Fibroblast of skin of left quadriceps (primary cell): ENCODE measurements around the gene SEC14L2.
A peak's percentile ranks its signal among the peaks of the same experiment; 100 is the strongest.
"Not testable (repeated sequence)": the region's sequence is repeated elsewhere in the genome, so short reads cannot be mapped to it uniquely, and the experiment has no call there.

ENCODE experiments used
- DNase-seq, 2 experiments: peaks; one replicate each; pipeline ENCODE4 v3.0.0-alpha.2; 2013; ENCODE audit warnings: low read depth in 2 of 2

The SEC14L2 gene

DNA sequence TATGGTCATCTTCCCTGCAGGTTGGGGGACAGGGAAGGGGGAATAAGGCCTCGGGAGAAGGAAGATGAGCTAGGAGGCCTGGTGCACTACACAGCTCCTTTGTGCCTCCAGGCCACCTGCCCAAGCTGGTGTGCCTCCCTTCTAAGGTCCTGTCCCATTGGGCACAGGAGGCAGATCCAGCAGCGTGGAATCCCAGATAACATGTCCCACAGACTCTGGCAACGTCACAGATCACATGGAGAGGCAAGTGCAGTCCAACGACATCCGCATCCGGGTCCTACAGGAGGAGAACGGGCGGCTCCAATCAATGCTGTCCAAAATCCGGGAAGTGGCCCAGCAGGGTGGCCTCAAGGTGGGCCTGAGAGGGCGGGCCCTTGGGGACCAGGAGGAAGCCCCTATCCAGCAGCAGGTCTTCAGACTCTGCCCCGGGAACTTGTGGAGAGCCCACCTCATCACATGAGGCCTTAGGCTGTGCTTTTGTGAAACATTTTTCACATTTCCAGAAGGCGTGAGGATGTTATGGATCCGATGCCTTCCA lies 21.4 kb upstream of the SEC14L2 start:
- DNase-seq: no peak

DNA sequence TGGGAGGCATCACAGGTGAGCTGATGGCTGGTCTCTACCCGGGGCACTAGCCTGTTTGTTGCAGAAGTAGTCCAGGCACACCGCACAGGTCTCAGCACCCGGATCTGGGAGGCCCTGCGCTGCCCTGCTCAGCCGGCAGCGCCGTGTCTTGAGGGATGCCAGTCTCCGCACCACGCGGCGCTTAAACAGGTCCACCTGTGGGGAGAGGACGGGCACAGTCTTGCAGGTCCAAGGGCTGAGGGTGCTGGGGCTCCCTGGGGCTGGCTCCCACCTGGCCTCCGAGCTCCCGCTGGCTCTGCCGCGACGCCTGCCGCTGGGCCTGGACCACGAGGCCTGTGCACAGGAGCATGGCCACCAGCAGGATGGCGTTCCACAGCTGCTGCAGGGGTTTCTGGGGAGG lies 16.8 kb upstream of the SEC14L2 start:
- no peak for DNase-seq

- DNase-seq: no peak
These were observed 15.6 kb upstream of the SEC14L2 start for GRCh38 chr22:30381264-30381663.

DNA sequence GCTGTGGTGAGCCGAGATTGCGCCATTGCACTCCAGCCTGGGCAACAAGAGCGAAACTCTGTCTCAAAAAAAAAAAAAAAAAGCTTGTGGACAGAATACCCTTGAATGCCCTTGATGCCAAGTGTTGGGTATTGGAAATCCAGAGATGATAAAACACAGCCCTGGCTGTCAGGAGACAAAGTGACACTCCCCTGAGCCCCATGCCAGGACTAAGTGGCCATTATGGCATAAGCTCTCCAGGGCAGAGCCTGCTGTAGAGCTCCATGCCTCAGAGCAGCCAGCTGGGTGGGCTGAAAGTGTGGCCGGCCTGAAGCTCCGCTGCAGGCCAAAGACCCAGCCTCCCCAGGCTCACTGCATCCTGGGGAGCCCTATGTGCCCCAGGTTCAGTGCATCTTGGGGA lies 14.5 kb upstream of the SEC14L2 start:
- DNase-seq: no peak

DNA sequence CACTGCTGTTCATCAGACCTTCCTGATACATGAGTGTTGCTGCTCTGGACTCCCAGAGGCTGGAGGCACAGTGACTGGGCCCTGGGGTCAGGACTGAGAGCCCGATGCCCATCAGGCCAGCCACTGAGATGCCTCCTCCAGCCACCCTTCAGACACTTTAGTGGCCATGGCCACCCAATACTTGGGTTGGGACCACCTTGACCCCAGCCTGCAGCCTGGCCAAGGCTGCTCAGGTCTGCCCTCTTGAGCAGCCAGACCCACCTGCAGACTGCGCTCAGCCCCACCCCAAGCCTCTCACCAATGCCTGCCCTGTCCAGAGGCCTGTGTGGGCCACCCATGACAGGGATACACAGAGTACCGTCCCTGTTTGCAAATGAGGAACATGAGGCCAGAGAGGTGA lies 13.8 kb upstream of the SEC14L2 start:
- DNase-seq: no peak

DNA sequence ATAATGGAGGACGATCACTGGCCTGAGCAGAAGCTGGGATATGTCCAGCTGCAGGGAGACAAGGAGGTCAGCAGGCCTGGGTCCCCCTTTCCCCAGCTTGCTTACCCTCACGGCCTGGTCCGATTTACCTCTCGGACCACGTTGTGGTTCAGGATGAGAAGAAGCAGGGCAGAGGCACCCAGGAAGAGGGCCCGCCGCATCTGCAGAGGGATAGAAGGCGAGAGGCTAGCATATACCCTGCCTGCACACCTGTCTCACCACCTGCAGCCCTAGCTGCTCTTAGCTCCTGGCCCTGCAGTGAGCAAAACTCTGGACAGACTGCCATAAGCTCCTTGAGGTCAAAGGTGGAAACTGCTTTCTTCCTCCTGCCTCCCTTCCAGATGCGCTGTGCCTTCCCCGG lies 10.9 kb upstream of the SEC14L2 start:
- no peak for DNase-seq

- no peak for DNase-seq
These were observed 10.2 kb upstream of the SEC14L2 start for GRCh38 chr22:30386608-30386959.

DNA sequence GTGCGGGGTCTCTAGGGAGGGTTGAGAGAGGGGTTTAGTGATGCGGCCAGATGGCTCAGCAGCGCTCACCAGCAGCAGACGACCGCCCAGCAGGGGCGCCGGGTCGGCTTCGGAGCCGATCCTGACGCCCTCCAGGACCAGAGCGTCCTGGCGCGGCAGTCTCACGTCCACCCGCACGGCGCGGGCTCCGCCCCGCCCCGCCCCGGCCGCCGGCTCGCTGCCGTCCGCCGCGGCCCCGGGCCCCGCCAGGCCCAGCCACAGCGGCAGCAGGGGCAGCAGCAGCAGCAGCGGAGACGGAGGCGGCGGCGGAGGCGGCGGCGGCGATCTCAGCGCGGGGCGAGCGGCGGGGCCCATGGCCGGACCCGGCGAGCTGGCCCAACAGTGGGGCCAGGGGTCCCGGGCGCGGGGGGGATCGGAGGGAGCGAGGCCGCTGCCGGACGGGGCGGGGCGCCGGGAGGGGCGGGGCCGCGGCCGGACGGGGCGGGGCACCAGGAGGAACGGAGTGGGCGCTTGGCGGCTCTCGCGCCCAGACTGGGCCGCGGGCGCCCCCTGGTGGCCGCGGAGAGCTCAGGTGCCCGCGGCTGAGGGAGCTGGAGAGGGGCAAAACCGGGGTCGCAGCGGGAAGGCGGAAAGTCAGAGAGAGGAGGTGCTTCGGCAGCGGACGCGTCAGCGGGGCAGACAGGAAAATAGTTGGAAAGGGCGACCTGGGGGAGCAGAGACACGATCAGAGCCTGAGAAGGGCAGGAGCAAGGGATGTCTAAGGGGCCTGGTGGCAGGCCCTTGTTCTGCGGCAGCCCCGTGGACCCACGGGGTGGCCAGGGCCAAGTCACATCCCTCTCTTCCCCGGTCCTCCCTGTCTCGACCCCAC lies 9.6 kb upstream of the SEC14L2 start, which contains the start of gene RNF215:
RNF215 (minus strand) TSS at position 452 of the 868 bp plus-strand sequence; CDS start at position 354, 98 bp downstream.
- DNase-seq: peak; percentile 50 to 54

DNA sequence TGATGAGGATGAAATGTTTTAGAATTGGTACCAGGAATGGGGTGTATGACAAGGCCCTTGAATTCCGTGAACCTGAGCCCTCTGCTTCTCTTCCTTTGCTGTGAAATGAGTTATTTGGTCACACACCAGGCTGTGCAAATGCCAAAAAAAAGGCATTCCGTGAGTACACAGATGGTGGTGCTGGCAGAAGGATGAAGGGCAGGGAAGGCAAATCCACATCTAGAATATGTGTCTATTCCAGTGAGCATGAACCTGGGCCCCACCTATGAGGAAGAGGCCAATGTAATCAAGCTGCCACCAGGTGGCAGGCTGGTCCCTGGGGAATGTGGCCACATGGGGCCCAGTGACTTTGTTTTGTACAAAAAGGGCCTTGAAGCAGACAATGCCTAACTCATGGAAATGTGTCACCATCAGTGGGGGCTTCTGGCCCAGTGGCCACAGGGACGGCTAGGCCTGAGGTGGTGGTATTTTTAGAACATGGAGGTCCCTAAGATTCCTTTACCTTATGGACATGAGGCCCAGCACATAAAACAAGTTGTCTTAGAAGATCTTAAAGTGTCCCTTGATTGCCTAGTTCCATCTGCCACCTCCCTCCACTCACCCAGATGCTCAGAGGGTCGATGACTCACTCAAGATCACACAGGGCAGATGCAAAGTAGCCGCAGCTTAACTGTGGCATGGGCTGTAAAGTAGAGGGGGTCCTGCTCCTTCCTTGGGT lies 5.7 kb upstream of the SEC14L2 start:
- DNase-seq: peak in 1 of 2 experiments; percentile 15

- DNase-seq: no peak
These were observed 4.0 kb upstream of the SEC14L2 start for GRCh38 chr22:30392661-30393321.

GRCh38 chr22:30393322-30393680 lies 3.5 kb upstream of the SEC14L2 start:
- DNase-seq: no peak

DNA sequence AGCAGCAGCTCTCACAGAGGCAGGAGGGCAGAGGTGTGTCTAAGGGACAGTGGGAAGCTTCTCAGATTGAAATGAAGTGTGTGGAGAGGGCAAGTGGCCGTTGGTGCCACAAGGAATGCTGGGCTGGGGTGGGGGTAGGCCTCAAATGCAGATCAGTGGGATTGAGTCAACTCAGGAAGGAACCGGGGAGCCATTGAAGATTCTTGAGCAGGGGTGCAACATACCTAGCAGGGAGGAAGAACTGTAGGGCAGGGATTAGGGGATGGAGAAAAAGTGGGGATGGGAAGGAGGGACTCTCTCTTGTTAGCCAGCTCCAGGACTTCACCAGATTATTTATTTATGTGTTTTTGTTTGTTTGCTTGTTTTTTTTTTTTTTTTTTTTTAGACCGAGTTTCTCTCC lies 2.9 kb upstream of the SEC14L2 start:
- DNase-seq: no peak

GRCh38 chr22:30397656-30398635 lies 1.1 kb downstream of the SEC14L2 start:
- DNase-seq: no peak

- no peak for DNase-seq
These were observed 2.2 kb downstream of the SEC14L2 start for GRCh38 chr22:30398685-30399680.

DNA sequence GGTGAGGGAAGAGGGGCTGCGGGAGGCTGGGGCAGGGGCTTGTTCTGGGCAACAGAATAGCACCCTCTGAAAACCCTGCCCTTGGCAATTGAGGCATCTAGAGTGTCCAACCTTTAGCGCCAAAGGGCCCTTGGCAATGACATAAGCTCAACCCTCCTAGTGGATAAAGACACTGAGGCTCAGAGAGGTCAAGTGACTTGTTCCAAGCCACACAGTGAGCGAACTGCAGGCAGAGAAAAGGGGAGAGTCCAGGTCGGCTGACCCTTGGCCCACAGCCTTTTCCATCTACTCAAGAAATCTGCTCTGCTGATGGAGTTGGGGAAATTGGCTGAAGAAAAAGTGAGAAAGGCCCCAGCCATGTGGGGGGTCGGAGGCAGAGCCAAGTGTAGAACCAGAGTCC lies 2.9 kb downstream of the SEC14L2 start:
- no peak for DNase-seq

DNA sequence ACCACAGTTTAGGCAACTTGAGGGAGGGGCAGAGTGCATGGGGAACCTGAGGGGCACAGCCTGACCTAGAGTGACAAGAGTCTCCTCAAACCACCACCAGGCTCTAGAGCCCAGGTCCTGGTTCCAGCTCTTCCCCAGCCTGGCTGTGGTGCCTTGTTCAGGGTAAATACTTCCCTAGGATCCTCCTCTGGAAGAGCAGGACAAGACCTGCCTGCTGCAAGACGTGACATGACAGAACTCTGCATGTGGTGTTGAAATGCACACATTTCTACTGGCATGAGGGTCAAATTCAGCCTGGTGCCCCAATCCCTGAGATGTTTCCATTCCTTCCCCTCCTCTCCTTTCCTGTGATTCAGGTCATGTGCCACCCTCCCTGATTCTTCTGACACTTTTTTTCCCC lies 3.3 kb downstream of the SEC14L2 start:
- no peak for DNase-seq

DNA sequence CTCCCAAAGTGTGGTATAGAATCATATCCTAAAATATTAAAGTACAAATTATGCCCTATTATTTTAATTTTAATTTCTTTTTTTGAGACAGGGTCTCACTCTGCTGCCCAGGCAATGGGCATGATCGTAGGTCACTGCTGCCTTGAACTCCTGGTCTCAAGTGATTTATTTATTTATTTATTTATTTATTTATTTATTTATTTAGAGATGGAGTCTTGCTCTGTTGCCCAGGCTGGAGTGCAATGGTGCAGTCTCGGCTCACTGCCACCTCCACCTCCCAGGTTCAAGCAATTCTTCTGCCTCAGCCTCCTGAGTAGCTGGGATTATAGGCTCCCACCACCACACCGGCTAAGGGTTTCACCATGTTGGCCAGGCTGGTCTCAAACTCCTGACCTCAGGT lies 4.2 kb downstream of the SEC14L2 start:
- not testable (repeated sequence) for DNase-seq

- no peak for DNase-seq
These were observed 5.4 kb downstream of the SEC14L2 start for GRCh38 chr22:30402028-30402765.

DNA sequence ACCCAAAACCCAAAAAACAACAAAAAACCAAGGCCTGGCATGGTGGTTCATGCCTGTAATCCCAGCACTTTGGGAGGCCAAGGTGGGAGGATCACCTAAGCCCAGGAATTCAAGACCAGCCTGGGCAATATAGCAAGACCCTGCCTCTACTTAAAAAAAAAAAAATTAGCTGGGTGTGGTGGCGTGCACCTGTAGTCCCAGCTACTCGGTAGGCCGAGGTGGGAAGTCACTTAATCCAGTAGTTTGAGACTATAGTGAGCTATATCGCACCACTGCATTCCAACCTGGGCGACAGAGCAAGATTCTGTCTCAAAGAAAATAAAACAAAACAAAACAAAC lies 5.9 kb downstream of the SEC14L2 start:
- DNase-seq: not testable (repeated sequence)
